WTC11 (cell line): ENCODE measurements around the gene PDE8A. TPM values are rescaled to one million over a fixed set of nuclear protein-coding genes. Genes with fewer than 3 reads are reported as not detected.

Source experiments
- ATAC-seq: fragments of 200-7000 bp; cut with Tn5 transposase; 2 replicates; pipeline ENCODE4 v1.10.0; 2021; ENCODE audit warnings: mild to moderate bottlenecking, moderate library complexity
- CTCF ChIA-PET: fragments of 300-600 bp; sonication (Branson Sonifier 250); formaldehyde crosslinking; loops from one replicate; lab custom pipeline; 2021; ENCODE audit warnings: antibody characterized with exemption; lab: Charles Lee
- POLR2A ChIA-PET: fragments of 350-600 bp; sonication (Branson Sonifier 250); formaldehyde crosslinking; loops from one replicate; lab custom pipeline; 2021; ENCODE audit warnings: antibody characterized with exemption; lab: Charles Lee
- DNase-seq: peaks from one replicate; pipeline ENCODE4 v3.0.0; 2021; ENCODE audit warnings: low spot score
- H3K27ac Mint-ChIP-seq: 2 replicates; pipeline ENCODE4 v1.8.0; 2021; ENCODE audit warnings: mixed read lengths
- H3K27me3 Mint-ChIP-seq: 2 replicates; pipeline ENCODE4 v1.8.0; 2021; ENCODE audit warnings: low read depth, mild to moderate bottlenecking, moderate library complexity, mixed read lengths
- H3K36me3 Mint-ChIP-seq: 2 replicates; pipeline ENCODE4 v1.8.0; 2021; ENCODE audit warnings: mixed read lengths
- H3K4me1 Mint-ChIP-seq: 2 replicates; pipeline ENCODE4 v1.8.0; 2022; ENCODE audit warnings: mixed read lengths
- H3K4me3 Mint-ChIP-seq: 2 replicates; pipeline ENCODE4 v1.8.0; 2021; ENCODE audit warnings: mild to moderate bottlenecking, moderate library complexity, mixed read lengths
- H3K9me3 Mint-ChIP-seq: 2 replicates; pipeline ENCODE4 v1.8.0; 2021; ENCODE audit warnings: mixed read lengths
- CBFB ChIP-seq: sonication (generic); formaldehyde crosslinking; IDR thresholded peaks from 2 replicates; pipeline ENCODE4 v1.8.1; 2022; ENCODE audit warnings: mild to moderate bottlenecking, low read depth, missing genetic modification reagents
- NFATC4 ChIP-seq: fragments of 250-450 bp; sonication (Bioruptor Pico); IDR thresholded peaks from 2 replicates; pipeline ENCODE4 v1.9.0; 2021; ENCODE audit warnings: mild to moderate bottlenecking
- NR1H2 ChIP-seq: sonication (generic); formaldehyde crosslinking; IDR thresholded peaks from 2 replicates; pipeline ENCODE4 v1.9.0; 2021; ENCODE audit warnings: mild to moderate bottlenecking, moderate library complexity, missing genetic modification reagents
- RELA ChIP-seq: sonication (generic); formaldehyde crosslinking; IDR thresholded peaks from 2 replicates; pipeline ENCODE4 v1.8.1; 2022; ENCODE audit warnings: missing genetic modification reagents, mild to moderate bottlenecking, borderline replicate concordance
- SMAD3 ChIP-seq: sonication (generic); formaldehyde crosslinking; IDR thresholded peaks from 2 replicates; pipeline ENCODE4 v1.8.0; 2022; ENCODE audit warnings: missing genetic modification reagents, mild to moderate bottlenecking, borderline replicate concordance
- SP1 ChIP-seq: sonication (generic); formaldehyde crosslinking; conservative IDR thresholded peaks from 2 replicates; pipeline ENCODE4 v1.8.1; 2022; ENCODE audit warnings: missing genetic modification reagents
- TCF7 ChIP-seq: sonication (generic); formaldehyde crosslinking; IDR thresholded peaks from 2 replicates; pipeline ENCODE4 v1.8.0; 2022; ENCODE audit warnings: mild to moderate bottlenecking, low read depth, missing genetic modification reagents, moderate library complexity
- TEAD1 ChIP-seq: sonication (generic); formaldehyde crosslinking; IDR thresholded peaks from 2 replicates; pipeline ENCODE4 v1.8.0; 2022; ENCODE audit warnings: mild to moderate bottlenecking, missing genetic modification reagents
- ZNF232 ChIP-seq: sonication (generic); formaldehyde crosslinking; IDR thresholded peaks from 2 replicates; pipeline ENCODE4 v1.8.0; 2022; ENCODE audit warnings: mild to moderate bottlenecking, missing genetic modification reagents
- ZNF423 ChIP-seq: fragments of 250-450 bp; sonication (Bioruptor Pico); IDR thresholded peaks from 2 replicates; pipeline ENCODE4 v2.1.2; 2022; ENCODE audit warnings: mild to moderate bottlenecking, moderate library complexity
- total RNA-seq: library from RNA; stranded (reverse); gene quantifications from 3 replicates; pipeline ENCODE4 v1.2.3, GENCODE V29; 2021
- TF ChIP-seq, protein P1 (sequence below): sonication (generic); formaldehyde crosslinking; IDR thresholded peaks from 2 replicates; pipeline ENCODE4 v1.8.0; 2023; ENCODE audit warnings: missing genetic modification reagents, mild to moderate bottlenecking, borderline replicate concordance
- TF ChIP-seq, protein P2 (sequence below): sonication (generic); formaldehyde crosslinking; IDR thresholded peaks from 2 replicates; pipeline ENCODE4 v1.8.1; 2022; ENCODE audit warnings: low read depth, missing genetic modification reagents, borderline replicate concordance
- TF ChIP-seq, protein P3 (sequence below): fragments of 250-450 bp; sonication (Bioruptor Pico); IDR thresholded peaks from 2 replicates; pipeline ENCODE4 v2.1.2; 2022; ENCODE audit warnings: mild to moderate bottlenecking, moderate library complexity
- TF ChIP-seq, protein P4 (sequence below): fragments of 250-450 bp; sonication (Bioruptor Pico); IDR thresholded peaks from 2 replicates; pipeline ENCODE4 v1.9.0; 2021; ENCODE audit warnings: mild to moderate bottlenecking
- TF ChIP-seq, protein P5 (sequence below): fragments of 250-450 bp; sonication (Bioruptor Pico); IDR thresholded peaks from 2 replicates; pipeline ENCODE4 v1.9.0; 2021; ENCODE audit warnings: moderate library complexity, mild to moderate bottlenecking, inconsistent platforms, borderline replicate concordance
- TF ChIP-seq, protein P6 (sequence below): sonication (generic); formaldehyde crosslinking; IDR thresholded peaks from 2 replicates; pipeline ENCODE4 v1.8.1; 2022; ENCODE audit warnings: mild to moderate bottlenecking, moderate library complexity, missing genetic modification reagents

Gene PDE8A
- total RNA-seq, 1 experiment from 2014 or later = 13.9 TPM

DNA sequence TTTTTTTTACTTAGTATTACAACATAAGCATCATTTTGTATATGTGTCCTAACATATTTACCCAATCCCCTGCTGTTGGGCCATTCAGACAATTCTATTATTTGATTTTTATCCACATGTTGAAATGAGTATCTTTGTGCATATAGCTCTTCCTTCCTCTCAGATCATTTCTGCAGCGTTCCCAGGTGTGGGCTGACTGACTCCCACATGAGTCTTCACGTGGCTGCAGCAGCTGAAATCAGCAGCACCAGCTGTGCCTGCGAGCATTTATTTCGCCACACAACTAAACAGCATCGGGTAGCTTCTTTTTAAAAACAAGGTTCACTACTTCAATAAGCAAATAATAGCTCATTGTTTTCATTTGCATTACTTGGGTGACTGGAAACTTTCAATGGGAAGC is 44.5 kb upstream of the PDE8A start (continued):
- TF ChIP-seq, protein P1, sequence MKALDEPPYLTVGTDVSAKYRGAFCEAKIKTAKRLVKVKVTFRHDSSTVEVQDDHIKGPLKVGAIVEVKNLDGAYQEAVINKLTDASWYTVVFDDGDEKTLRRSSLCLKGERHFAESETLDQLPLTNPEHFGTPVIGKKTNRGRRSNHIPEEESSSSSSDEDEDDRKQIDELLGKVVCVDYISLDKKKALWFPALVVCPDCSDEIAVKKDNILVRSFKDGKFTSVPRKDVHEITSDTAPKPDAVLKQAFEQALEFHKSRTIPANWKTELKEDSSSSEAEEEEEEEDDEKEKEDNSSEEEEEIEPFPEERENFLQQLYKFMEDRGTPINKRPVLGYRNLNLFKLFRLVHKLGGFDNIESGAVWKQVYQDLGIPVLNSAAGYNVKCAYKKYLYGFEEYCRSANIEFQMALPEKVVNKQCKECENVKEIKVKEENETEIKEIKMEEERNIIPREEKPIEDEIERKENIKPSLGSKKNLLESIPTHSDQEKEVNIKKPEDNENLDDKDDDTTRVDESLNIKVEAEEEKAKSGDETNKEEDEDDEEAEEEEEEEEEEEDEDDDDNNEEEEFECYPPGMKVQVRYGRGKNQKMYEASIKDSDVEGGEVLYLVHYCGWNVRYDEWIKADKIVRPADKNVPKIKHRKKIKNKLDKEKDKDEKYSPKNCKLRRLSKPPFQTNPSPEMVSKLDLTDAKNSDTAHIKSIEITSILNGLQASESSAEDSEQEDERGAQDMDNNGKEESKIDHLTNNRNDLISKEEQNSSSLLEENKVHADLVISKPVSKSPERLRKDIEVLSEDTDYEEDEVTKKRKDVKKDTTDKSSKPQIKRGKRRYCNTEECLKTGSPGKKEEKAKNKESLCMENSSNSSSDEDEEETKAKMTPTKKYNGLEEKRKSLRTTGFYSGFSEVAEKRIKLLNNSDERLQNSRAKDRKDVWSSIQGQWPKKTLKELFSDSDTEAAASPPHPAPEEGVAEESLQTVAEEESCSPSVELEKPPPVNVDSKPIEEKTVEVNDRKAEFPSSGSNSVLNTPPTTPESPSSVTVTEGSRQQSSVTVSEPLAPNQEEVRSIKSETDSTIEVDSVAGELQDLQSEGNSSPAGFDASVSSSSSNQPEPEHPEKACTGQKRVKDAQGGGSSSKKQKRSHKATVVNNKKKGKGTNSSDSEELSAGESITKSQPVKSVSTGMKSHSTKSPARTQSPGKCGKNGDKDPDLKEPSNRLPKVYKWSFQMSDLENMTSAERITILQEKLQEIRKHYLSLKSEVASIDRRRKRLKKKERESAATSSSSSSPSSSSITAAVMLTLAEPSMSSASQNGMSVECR = no peak
- TF ChIP-seq, protein P2, sequence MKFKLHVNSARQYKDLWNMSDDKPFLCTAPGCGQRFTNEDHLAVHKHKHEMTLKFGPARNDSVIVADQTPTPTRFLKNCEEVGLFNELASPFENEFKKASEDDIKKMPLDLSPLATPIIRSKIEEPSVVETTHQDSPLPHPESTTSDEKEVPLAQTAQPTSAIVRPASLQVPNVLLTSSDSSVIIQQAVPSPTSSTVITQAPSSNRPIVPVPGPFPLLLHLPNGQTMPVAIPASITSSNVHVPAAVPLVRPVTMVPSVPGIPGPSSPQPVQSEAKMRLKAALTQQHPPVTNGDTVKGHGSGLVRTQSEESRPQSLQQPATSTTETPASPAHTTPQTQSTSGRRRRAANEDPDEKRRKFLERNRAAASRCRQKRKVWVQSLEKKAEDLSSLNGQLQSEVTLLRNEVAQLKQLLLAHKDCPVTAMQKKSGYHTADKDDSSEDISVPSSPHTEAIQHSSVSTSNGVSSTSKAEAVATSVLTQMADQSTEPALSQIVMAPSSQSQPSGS (CRISPR knock-in tag) = no peak
- TF ChIP-seq, all 79 proteins: peak for 0

DNA sequence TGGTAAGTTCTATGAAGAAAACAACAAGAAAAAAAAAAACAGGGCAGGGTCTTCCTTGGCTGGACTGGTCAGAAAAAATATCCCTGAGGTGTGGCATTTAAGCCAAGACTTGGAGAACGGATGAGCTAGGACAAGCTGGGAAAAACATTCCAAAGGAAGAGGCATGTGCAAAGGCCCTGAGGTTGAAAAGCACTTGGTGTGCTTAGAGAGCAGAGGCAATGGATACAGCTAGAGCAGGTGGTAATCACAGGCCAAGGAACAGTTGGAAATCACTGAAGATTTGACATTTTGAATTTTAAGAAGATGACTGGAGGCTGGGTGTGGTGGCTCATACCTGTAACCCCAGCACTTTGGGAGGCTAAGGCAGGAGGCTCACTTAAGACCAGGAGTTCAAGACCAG is 42.9 kb upstream of the PDE8A start:
- CTCF ChIA-PET = interaction anchor here (0.7 kb wide), 1 partner anchor 11 kb away, joined by 6 read pairs; no protein-coding TSS in a partner anchor
- Mint-ChIP-seq H3K9me3 (0 out of 2 replicates have a peak, but pooled peaks cover 4% of the 10 kb centered on the region), H3K27ac (no peak overlapping the region), H3K36me3 (no peaks in the 10 kb centered on the region), H3K27me3 (no peaks in the 10 kb centered on the region), H3K4me3 (no peak overlapping the region), H3K4me1 (no peaks in the 10 kb centered on the region)
- POLR2A ChIA-PET = no interaction called here
- no peak for TF ChIP-seq SMAD3 (CRISPR knock-in tag)
- no peak for TF ChIP-seq NFATC4 (CRISPR knock-in tag)
- TF ChIP-seq, protein P3, sequence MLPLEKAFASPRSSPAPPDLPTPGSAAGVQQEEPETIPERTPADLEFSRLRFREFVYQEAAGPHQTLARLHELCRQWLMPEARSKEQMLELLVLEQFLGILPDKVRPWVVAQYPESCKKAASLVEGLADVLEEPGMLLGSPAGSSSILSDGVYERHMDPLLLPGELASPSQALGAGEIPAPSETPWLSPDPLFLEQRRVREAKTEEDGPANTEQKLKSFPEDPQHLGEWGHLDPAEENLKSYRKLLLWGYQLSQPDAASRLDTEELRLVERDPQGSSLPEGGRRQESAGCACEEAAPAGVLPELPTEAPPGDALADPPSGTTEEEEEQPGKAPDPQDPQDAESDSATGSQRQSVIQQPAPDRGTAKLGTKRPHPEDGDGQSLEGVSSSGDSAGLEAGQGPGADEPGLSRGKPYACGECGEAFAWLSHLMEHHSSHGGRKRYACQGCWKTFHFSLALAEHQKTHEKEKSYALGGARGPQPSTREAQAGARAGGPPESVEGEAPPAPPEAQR = no peak
- no peak for TF ChIP-seq TCF7 (CRISPR knock-in tag)
- no peak for TF ChIP-seq RELA (CRISPR knock-in tag)
- TF ChIP-seq, protein P4, sequence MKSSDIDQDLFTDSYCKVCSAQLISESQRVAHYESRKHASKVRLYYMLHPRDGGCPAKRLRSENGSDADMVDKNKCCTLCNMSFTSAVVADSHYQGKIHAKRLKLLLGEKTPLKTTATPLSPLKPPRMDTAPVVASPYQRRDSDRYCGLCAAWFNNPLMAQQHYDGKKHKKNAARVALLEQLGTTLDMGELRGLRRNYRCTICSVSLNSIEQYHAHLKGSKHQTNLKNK (CRISPR knock-in tag) = no peak
- no peak for TF ChIP-seq CBFB (CRISPR knock-in tag)
- TF ChIP-seq ZNF232 (CRISPR knock-in tag) = no peak
- TF ChIP-seq SP1 (CRISPR knock-in tag) = no peak
- TF ChIP-seq, protein P2 (CRISPR knock-in tag) = no peak
- no peak for TF ChIP-seq TEAD1 (CRISPR knock-in tag)
- TF ChIP-seq, protein P5, sequence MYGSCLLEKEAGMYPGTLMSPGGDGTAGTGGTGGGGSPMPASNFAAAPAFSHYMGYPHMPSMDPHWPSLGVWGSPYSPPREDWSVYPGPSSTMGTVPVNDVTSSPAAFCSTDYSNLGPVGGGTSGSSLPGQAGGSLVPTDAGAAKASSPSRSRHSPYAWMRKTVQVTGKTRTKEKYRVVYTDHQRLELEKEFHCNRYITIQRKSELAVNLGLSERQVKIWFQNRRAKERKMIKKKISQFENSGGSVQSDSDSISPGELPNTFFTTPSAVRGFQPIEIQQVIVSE (CRISPR knock-in tag) = no peak
- TF ChIP-seq, protein P6, sequence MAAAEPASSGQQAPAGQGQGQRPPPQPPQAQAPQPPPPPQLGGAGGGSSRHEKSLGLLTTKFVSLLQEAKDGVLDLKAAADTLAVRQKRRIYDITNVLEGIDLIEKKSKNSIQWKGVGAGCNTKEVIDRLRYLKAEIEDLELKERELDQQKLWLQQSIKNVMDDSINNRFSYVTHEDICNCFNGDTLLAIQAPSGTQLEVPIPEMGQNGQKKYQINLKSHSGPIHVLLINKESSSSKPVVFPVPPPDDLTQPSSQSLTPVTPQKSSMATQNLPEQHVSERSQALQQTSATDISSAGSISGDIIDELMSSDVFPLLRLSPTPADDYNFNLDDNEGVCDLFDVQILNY (CRISPR knock-in tag) = no peak
- TF ChIP-seq NR1H2 (CRISPR knock-in tag) = no peak
- TF ChIP-seq ZNF423 (CRISPR knock-in tag) = no peak
- ATAC-seq (no peak), DNase-seq (no peak)
